ENCODE results near the gene OR51E1.

The OR51E1 gene

DNA sequence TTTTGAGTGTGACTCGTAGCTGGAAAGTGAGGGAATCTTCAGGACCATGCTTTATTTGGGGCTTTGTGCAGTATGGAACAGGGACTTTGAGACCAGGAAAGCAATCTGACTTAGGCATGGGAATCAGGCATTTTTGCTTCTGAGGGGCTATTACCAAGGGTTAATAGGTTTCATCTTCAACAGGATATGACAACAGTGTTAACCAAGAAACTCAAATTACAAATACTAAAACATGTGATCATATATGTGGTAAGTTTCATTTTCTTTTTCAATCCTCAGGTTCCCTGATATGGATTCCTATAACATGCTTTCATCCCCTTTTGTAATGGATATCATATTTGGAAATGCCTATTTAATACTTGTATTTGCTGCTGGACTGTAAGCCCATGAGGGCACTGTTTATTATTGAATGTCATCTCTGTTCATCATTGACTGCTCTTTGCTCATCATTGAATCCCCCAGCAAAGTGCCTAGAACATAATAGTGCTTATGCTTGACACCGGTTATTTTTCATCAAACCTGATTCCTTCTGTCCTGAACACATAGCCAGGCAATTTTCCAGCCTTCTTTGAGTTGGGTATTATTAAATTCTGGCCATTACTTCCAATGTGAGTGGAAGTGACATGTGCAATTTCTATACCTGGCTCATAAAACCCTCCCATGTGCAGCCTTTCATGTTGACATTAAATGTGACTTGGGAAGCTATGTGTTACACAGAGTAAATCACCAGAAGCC is 11.0 kb downstream of the OR51E1 start:
- no peak for FAIRE-seq

DNA sequence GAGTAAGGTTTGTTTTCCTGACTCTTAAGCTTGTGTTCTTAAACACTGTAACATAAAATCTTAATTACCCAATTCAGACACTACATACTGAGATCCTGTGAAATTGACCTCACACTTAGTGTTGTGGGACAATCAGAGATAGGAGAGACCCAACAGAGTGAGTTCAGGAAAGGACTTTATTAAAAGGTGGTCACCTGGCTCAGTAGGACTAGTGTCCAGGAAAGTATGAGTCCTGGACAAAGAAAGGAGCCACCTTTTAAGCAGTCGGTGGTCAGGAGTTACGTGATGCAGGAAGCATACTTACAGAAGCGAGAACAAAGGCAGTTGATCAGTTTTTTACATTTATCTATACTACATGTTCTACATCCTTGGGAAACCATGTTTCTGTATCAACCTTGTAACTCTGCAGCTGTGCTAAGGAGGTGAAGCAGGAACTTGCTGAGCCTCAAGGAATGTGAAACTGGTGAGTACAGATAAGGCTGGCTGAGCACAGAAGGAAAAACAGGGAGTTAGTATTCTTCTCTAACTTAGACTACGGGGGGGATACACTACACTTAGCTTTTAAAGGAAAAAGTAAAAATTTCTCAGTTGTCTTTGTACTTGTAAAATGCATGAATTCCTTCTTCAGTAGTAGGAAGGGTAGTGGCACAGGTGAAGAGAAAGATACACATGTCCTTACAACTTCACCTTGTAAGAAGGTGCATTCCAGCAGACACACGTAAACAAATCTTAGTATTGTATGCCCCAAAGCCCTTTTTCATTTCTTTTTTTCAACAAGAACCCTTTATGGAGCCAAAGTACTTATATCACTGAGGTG is 15.1 kb downstream of the OR51E1 start:
- no peak for FAIRE-seq

DNA sequence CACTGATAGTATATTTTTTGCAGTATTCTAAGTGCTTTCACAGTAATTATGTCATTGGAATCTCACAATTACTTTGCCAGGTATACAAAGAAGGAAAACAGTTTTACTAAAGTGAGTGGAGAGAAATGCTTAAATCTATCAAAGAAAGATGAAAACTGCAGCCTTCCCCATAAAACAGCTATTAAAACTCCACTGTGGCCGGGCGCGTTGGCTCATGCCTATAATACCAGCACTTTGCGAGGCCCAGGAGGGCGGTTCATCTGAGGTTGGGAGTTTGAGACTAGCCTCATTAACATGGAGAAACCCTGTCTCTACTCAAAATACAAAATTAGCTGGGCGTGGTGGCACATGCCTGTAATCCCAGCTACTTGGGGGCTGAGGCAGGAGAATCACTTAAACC is 19.1 kb downstream of the OR51E1 start:
- no peak for FAIRE-seq

DNA sequence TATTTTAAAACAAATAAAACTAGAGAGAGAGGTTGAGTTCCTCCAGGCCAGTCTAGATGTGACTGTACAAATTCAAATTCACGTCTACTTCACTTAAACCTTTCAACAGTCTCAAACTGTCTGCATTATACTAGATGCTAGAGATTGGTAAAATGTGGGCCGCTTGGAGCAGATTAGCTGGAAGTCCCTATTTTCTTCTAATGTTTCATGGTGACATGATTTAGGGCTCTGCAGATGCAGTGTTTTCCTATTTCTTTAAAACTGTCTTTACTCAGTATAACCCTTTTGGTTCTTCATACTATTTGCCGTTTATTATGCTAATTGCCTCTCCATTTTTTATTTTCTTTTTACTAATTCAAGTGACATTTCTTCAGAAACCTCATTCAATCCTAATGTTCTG is 20.4 kb downstream of the OR51E1 start:
- FAIRE-seq, result no peak

DNA sequence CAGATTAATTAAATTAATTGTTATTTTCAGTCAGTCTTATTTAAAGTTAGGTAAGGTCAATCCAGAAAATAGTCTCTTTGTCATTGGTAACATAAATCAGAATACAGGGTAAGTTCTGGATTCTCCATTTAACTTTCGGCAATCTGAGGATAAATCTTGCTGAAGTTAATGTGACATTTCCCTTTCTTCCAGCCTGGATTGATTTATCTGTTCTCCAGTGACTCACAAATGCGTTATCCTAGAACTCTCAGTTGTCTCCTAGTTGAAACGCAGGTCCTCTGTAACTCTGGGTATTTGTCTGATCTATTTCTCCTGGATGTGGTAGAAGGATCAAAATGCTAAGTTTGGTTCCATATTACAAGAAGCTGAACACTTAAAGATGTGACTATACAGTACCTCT is 21.0 kb downstream of the OR51E1 start:
- no peak for FAIRE-seq

DNA sequence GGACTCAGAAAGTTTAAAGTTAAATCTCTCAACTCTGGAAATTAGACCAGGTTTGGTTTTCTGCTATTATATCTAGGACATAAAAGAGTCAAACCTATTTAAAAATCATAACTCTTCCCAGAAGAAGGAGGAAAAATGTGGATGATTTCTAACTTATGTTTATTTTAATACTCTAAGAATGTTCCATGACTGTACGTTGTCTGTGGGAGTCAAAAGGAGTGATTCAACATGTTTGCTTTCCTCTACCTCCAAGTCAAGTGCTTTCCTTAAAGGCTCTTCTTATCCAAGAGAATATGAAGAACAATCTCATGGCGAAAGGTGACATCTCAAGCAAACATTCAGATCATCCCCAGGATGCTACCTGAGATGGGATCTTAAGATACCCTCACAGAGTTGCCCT is 21.6 kb downstream of the OR51E1 start:
- FAIRE-seq, result no peak

DNA sequence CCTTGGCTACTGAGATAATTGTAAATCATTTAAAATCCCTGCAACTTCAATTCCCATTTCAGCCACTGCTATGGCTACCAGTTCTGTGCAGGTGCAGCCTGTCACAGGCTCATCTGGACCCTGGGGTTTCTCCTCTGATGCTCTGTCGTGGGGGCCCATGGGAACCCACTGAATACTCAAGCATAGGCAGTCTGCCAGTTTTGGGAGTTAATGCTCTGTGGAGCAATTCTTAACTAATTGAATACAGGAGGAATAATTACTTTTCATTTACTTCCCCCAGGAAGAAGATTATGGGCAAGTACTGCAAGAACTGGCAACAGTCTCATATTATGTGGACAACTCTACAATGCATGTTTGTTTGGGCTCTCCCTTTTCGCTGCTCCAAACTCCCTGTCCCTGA is 28.0 kb downstream of the OR51E1 start:
- no peak for FAIRE-seq

DNA sequence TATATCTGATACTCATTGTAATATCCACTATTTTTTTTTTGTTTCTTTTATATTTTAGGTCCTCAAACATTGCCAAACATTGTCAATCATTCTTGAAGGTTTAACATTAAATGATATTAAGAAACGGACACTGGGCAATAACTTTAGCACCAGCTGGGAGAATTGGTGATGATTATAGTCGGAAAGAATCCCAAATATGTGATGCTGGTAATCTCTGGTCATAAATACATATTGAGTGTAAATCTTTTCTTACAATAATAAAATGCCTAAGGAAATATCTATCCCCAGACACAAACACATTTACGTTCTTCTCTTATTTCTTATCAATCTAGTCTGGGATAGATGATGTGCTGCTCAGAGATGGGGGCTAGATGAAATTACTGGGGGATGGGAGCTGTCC is 28.7 kb downstream of the OR51E1 start:
- no peak for FAIRE-seq

DNA sequence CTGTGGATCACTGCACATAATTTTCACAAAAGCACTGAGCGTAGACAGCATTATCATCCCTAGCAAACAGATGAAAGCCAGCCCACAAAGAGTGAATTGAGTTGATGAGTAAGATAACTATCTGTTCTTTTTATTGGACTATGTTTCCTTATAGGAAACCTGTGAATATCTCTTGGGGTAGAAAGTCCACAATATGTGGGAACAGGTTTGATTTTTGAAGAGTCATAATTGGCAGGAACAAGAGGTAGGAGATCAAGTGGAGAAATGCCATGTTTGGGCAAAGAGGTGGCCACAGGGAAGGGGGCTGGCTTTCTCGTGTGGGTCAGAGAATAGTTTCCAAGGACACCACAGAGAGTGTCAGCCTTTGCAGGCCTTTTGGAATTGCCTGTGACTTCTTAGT is 30.0 kb downstream of the OR51E1 start:
- FAIRE-seq, result no peak

DNA sequence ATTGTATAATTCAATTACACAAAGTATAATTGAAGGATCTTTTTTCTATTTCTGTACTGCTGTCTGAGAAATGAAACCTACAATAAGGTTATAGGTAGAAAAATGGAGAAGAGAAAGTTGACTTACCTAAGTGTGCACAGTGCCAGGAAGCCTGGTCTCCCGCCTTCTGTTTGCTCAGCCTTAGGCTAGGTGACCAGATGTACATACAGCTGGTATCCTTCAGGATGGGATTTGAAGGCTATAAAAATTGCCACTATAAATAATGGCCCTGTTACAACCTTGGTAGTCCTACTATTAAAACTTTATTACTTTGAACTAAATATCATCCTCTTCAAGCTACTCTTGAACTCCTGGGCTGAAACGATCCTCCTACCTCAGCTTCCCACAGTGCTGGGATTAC is 34.2 kb downstream of the OR51E1 start:
- no peak for FAIRE-seq

DNA sequence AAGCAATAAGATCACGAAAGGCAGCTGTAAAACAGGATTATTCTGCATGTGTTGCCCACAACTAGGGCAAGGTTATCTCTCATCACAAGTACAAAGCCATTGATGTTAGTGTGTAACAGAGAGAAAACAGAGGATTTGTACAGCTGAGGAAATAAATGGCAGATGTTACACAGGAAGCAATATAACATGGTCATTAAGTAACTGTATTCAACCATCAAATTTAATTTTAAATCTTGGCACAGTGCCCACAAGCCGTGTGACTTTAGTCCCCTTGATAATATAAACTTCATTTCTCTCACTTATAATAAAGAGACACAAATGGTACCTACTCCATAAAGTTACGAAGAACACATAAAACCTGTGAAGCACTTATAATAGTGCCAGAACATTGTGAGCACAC is 36.6 kb downstream of the OR51E1 start:
- FAIRE-seq, result no peak

DNA sequence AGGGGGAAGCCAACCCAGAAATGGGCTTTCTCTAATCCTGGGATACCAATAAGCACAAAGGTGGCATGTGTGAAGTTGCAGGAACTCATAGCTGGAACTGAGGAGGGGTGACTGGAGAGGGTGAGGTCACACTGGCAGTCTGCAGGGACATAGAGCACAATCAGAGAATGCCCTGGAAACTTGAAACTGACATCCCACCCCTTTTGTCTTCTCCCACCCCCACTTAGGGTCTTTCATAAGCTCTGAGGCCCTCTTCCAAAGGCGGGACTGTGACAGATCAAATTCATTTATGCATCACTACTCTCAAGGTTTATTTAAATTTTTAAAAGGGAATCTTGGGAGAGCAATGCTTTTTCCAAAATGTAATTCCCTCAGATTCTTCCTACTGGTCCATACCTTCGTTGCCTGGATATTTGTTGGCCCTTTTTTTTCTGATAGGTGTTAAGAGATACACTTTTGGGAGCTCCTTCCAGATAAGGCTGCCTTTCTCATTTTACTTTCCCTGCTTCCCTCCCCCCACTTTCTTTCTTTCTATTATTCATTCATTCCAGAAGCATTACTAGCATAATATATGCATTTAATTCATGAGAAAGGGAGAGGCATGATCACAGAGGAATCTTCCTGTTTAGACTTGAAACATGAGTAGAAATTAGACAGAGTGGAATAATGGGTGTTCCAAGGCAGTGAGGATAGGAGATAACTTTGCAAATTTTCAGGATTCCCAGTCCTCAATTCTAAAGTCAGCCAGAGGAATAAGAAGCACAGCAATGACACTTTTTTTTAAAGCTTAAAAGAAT is 39.0 kb downstream of the OR51E1 start:
- FAIRE-seq, result no peak

DNA sequence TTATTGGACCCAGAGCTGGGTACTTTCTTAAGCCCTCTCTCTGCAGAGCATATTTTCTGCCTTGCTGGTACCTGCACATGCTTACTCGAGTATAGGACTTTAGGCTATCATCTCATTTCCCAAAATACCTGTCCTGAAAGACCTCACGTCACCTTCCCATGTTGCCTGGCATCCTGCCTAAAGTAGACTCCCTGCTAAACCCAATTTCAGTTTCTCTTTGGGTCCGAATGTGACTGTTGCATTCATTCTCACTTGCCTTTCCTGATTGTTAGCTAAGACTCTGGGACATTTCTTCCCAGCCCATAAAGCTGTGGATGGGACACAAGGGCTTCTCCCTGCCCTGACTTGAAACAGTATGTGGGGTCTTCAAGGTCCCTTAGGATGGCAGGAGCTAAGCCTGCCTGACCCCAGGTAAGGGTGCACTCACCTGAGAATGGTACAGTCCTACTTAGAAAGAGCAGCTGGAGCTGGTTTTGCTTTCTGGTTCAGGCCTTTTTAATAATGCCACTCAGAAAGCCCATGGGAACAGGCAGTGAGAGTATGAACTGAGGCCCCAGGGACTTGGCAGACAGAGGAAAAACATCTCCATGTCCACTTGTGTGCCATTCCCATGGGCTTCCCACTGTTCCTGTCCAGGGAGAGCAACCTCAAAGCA is 41.0 kb downstream of the OR51E1 start:
- no peak for FAIRE-seq

DNA sequence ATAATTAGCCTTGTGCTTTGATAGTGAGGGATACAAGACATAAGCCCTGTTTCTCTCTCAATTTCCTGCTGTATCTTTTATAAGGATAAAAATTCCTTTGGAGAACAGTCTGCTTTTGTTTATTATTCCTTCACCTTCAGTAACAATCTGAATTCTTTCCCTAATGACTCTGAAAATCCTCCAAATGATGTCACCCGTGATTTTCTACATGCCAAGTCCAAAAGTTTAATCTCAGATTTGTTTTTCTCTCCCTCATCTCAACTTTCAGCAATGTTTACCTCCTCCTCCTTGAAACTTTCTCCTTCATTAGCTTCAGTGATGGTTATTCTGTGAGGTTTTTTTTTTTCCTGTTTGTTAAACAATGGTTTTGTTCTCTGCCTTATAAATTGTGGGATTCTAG is 51.7 kb downstream of the OR51E1 start:
- peak; percentile 71 for FAIRE-seq

DNA sequence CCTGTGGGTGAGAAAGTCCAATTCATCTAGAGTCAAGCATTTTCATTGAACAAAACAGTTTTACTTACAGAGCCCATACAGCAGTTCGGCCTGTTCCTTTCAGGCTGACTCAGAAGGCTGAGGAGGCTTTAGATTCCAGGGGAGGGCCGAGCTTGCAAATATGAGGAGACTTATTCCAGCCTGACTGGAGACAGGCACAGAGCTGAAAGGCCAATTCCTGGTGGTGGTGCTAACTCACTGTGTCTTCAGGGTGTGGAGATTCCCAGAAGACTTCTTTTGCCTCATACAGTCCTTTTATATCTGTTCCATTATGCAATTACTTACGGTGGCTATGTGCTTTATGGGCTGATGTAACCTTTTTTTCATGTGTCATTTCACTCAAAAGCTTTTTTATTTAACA is 53.8 kb downstream of the OR51E1 start, which contains the start of gene OR51E2:
OR51E2 (minus strand) TSS at position 269 of the 400 bp plus-strand sequence. CDS start 15,142 bp downstream, outside the sequence.
- FAIRE-seq, result no peak

DNA sequence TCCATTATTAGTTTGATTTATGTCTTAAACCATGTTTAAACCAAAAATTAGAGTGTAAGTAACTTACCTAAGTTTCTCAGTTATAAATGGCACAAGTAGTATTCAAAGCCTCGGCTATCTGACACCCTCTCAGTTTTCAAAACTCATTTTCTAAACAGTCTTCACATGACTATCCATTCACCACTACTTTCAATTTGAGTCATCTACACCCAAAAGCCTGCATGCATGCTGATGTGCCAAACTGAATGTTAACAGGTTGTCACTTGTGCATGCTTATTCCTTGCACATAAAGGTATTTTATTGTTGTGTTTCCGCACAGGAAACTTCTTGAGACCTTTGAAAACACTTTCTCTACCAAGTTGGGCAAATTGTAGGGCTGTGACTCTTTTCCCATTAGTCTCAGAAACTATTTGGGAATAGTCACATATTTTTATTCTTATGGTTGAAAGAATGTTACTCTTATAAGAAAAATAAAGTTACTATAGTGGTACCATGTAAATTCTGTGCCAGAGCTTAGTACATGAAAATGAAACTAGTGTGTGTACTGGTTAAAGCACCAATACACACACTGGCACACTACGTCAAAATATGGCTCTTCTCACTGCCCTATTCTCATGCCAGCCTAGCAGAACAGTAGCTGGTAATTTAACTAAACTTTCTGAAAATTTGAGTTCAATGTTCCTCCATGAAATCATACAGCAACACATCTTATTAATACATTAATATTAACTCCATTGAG is 56.1 kb downstream of the OR51E1 start:
- FAIRE-seq, result no peak

DNA sequence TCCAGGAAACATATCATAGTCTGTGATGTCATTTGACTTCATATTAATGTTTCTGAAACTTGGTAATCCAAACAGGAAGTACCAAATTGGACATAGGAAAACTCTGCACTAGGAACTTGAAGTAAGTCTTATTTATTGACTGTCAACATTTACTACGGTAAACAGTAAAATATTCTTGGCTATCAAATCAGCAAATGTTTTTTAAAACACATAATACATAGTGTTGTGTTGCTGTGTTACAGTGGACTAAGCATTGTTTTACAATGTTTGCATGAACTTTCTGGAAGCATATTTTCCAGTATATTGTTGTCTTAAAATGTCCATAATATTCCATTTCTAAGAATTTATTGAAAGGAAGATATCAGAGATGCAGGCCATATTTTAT is 56.6 kb downstream of the OR51E1 start:
- FAIRE-seq, result no peak

DNA sequence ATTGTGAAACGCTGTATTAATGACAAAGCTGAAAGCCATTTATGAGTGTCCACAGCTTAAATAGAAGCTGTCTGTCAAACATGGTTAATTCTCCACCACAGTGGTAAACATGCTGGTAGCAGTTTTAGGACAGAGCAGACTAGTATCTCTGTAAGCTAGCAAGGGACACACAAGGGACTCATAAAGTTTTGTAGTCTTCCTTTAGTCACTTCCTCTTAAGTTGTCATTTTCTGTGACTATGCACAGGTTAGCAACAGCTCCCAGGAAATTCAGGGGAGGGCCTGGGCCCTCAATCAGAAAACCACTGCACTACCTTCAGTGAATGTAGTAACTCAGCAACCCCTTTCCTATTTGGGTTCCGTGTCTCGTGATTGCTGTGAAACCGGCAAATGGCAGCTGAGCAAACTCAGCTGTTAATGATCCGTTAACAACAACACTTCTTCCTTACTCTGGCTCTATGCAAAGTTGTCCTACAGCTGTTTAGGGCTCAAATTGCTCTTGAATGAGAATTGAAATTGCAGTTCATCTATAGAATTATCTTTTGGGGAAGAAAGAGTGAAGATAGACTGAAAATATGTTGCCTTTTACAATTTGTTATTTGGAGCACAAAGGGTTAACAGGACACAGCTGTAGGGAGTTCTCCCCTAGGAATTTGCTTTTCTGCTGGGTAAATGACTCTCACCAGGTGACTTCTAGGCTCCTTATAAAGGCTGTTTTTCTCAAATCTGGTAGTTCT is 60.4 kb downstream of the OR51E1 start, which contains the start of gene MMP26:
MMP26 (plus strand) TSS at position 731 of the 736 bp plus-strand sequence.
- FAIRE-seq, result no peak

DNA sequence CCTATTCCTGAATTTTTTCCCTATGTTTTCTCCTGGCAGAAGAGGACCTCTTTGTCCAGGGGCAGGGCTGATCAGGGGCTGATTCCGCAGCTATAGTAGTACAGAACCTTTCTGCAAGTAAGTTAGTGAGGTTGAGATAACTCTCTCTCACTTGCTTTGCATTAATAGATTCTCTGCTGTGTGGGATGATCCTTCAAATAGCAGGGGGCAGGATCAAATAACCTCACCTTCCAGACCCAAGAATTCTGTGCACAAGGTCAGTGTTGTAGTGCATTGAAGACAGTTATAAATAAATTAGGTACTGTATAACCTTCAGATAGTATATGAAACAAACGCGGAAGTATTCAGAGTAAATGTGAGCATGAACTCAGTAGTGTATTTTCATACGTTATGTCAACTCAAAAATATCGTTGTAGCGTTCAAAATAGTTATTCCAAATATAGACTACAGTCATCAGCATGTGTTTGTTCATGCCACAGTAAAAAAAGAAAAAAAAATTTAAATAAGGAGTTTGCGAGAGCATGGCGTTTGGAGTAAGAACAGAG is 61.1 kb downstream of the OR51E1 start:
- no peak for FAIRE-seq

All from endometrium (tissue), 2 donors.